ENCODE data around the gene GNL3L. TPM values are rescaled to one million over a fixed set of nuclear protein-coding genes. Genes with fewer than 3 reads are reported as not detected.

GNL3L gene
- total and polyA plus RNA-seq, 2 donors (not counting 3 experiments of a cell fraction or from before 2014, with no cell fraction given), result 20.3 to 48.0 TPM

DNA sequence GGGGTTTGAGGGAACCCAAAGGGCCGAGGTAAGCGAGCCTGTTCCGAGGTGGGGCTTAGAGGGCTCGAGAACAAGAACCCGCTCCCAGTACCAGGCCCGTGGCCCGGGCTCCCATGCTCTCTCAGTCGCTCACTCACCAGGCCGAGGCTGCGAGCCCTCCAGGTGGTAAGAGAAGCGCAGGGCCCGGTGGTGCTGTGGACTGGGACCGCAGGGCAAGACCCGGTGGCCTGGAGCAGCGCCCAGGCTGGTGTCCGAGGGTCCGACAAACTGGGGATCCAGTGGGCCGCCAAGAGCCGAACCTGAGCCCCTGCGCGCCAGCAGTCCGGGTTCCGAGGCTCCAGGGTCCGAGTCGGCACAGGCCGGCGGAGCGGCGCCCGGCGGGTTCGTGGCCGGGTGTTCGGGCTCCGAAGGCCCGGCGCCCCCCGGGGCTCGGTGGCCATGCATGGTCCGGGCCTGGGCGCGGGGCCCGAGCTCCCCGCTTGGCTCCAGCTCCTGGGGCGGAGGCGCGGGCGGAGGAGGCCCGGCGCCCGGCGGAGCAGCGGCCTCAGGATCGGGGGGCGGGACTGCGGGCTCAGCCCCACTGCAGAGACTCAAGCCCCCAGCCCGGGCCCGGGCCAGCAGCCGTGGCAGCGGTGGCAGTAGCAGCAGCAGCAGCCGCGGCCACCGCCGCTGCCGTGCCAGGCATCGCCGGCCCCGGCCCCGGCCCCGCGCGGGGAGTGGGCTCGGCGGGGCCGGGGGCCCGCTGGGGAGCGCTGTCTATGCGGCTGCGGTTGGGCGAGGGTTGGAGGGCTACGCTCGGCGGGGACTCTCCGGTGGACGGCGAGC lies 34.8 kb upstream of the GNL3L start:
- Histone ChIP-seq H3K9me3 (replicated peaks; ENCODE audit: control insufficient read depth, insufficient read depth, low read length) (no peaks in the 10 kb centered on the region), H3K79me2 (ENCODE audit: control insufficient read depth, insufficient read depth, low read length) (peaks cover 24% of the 10 kb centered on the region), H3K9ac (replicated peaks; ENCODE audit: extremely low read depth, insufficient read depth, low read length) (peak overlapping the region; percentile 65), H3K9me1 (replicated peaks; ENCODE audit: control insufficient read depth, extremely low read depth, insufficient read depth, low read length) (no peaks in the 10 kb centered on the region), H3K4me3 (replicated peaks in 1 of 3; ENCODE audit: insufficient read depth in 1 of 3, low read depth in 1 of 3, low read length in 3 of 3) (peak overlapping the region; percentile 8 to 75 (median 52)), H3K4me1 (ENCODE audit: control insufficient read depth, extremely low read depth, insufficient read depth, low read length) (peaks cover 23% of the 10 kb centered on the region), H4K20me1 (replicated peaks; ENCODE audit: control insufficient read depth, extremely low read depth, insufficient read depth, low read length) (no peaks in the 10 kb centered on the region), H3K27ac (ENCODE audit: insufficient read depth, low read depth, low read length) (peak overlapping the region; percentile 11), H3K4me2 (ENCODE audit: insufficient read depth, low read length) (peak overlapping the region; percentile 32), H3K36me3 (ENCODE audit: control insufficient read depth in 2 of 2, extremely low read depth in 1 of 2, insufficient read depth in 2 of 2, low read length in 2 of 2) (no peaks in the 10 kb centered on the region), H2AFZ (ENCODE audit: low read depth, low read length) (peak overlapping the region; percentile 48), H3K27me3 (ENCODE audit: control insufficient read depth in 2 of 2, insufficient read depth in 2 of 2, low read length in 2 of 2) (no peaks in the 10 kb centered on the region)
- ChIA-PET CTCF (no interaction called here), POLR2A (interaction anchor here (0.6 kb wide), 2 partner anchors 104 to 139 kb away, joined by 3 read pairs; no protein-coding TSS in a partner anchor)
- no peak for FAIRE-seq
- peak; percentile 28 for DNase-seq (ENCODE audit: low read depth, low spot score)
- TF ChIP-seq, protein P1, sequence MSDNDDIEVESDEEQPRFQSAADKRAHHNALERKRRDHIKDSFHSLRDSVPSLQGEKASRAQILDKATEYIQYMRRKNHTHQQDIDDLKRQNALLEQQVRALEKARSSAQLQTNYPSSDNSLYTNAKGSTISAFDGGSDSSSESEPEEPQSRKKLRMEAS (IDR thresholded peaks at IDR 0.05; ENCODE audit: insufficient read depth, insufficient read length), result no peak
- no peak for TF ChIP-seq MYC (IDR thresholded peaks at IDR 0.05; ENCODE audit: low read depth, low read length)
- TF ChIP-seq POLR2A (IDR thresholded peaks at IDR 0.05; ENCODE audit: low read depth, low read length), result no peak
- TF ChIP-seq EZH2 (IDR thresholded peaks at IDR 0.05; ENCODE audit: borderline replicate concordance, low read depth, low read length, severe bottlenecking), result no peak
- dilution Hi-C loops (cut with MboI; ENCODE audit: extremely low pct_ligation_motif_present, low sequenced_read_pairs), result no loop called here
- BruUV-seq (replicated peaks), result TSS peak; percentile 41
- intact Hi-C loops (cut with micrococcal nuclease), result loop anchor here (2.0 kb wide), 1 partner anchor 144 kb away; no protein-coding TSS in a partner anchor

DNA sequence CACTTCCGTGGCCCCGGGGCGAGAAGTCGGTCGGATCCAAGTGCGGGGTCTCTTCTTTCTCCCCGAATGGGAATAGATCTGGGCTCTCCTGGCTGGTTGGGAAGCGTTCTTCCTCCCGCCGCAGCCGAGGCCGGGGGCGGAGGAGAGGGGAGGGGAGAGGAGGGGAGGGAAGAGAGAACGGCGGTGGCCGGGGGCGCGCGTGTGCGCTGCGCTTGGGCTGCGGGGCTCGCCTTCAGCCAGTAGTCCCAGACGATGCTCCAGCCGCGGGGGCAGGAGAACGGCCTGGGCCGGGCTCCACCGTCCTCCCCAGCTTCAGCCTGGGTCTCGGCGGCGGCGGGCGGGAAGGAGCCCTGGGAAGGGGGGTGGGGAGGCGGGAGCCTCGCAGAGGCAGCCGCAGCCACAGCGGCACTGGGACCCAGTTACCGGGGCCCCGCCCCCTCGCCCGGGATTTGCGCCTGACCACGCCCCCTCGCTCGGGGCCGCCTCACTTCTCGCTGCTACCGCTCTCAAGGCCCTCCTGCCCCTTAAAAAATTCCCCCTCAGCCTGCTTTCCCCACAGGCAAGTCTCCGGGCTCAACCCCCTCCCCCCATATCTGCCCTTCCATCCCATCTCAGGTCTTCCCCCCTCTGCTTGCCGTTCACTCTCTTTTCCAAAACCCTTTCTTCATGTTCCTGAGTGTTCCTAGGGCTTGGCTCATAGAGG lies 34.1 kb upstream of the GNL3L start, which contains the start of gene FGD1:
FGD1 (minus strand) TSS at position 421 of the 703 bp plus-strand sequence. CDS start 802 bp downstream, outside the sequence.
- Histone ChIP-seq H4K20me1 (replicated peaks; ENCODE audit: control insufficient read depth, extremely low read depth, insufficient read depth, low read length) (no peaks in the 10 kb centered on the region), H3K4me1 (ENCODE audit: control insufficient read depth, extremely low read depth, insufficient read depth, low read length) (peaks cover 23% of the 10 kb centered on the region), H3K27ac (ENCODE audit: insufficient read depth, low read depth, low read length) (peak within 1 kb of the TSS; percentile 11), H3K9me1 (replicated peaks; ENCODE audit: control insufficient read depth, extremely low read depth, insufficient read depth, low read length) (no peaks in the 10 kb centered on the region), H3K9ac (replicated peaks; ENCODE audit: extremely low read depth, insufficient read depth, low read length) (peak within 1 kb of the TSS; percentile 65), H3K79me2 (ENCODE audit: control insufficient read depth, insufficient read depth, low read length) (peaks cover 23% of the 10 kb centered on the region), H3K9me3 (replicated peaks; ENCODE audit: control insufficient read depth, insufficient read depth, low read length) (no peaks in the 10 kb centered on the region), H3K36me3 (ENCODE audit: control insufficient read depth in 2 of 2, extremely low read depth in 1 of 2, insufficient read depth in 2 of 2, low read length in 2 of 2) (no peaks in the 10 kb centered on the region), H3K27me3 (ENCODE audit: control insufficient read depth in 2 of 2, insufficient read depth in 2 of 2, low read length in 2 of 2) (no peaks in the 10 kb centered on the region), H3K4me3 (replicated peaks in 1 of 3; ENCODE audit: insufficient read depth in 1 of 3, low read depth in 1 of 3, low read length in 3 of 3) (peak within 1 kb of the TSS; percentile 8 to 75 (median 52)), H3K4me2 (ENCODE audit: insufficient read depth, low read length) (peak within 1 kb of the TSS; percentile 55), H2AFZ (ENCODE audit: low read depth, low read length) (peak within 1 kb of the TSS; percentile 83)
- dilution Hi-C loops (cut with MboI; ENCODE audit: extremely low pct_ligation_motif_present, low sequenced_read_pairs), result no loop called here
- ChIA-PET CTCF (no interaction called here), POLR2A (interaction anchor here (0.6 kb wide), 2 partner anchors 103 to 138 kb away, joined by 3 read pairs; no protein-coding TSS in a partner anchor)
- DNase-seq (ENCODE audit: low read depth, low spot score), result peak; percentile 60
- peak; percentile 71 for FAIRE-seq
- BruUV-seq (replicated peaks), result no TSS peak
- intact Hi-C loops (cut with micrococcal nuclease), result loop anchor here (2.0 kb wide), 1 partner anchor 143 kb away; no protein-coding TSS in a partner anchor
- TF ChIP-seq EZH2 (IDR thresholded peaks at IDR 0.05; ENCODE audit: borderline replicate concordance, low read depth, low read length, severe bottlenecking), result no peak
- TF ChIP-seq POLR2A (IDR thresholded peaks at IDR 0.05; ENCODE audit: low read depth, low read length), result no peak
- no peak for TF ChIP-seq JUN (IDR thresholded peaks at IDR 0.05; ENCODE audit: borderline replicate concordance, insufficient read depth, insufficient read length, low read depth)
- TF ChIP-seq GATA2 (IDR thresholded peaks at IDR 0.05; ENCODE audit: insufficient read depth, insufficient read length, low read depth, low read length), result no peak
- TF ChIP-seq, protein P1 (IDR thresholded peaks at IDR 0.05; ENCODE audit: insufficient read depth, insufficient read length), result no peak
- no peak for TF ChIP-seq MYC (IDR thresholded peaks at IDR 0.05; ENCODE audit: low read depth, low read length)
- no peak for TF ChIP-seq FOS (IDR thresholded peaks at IDR 0.05; ENCODE audit: borderline replicate concordance, insufficient read depth, low read length)
